OCI-M1 (cell line): ENCODE data around the gene CYLD.

Source experiments
- DNase-seq: peaks from one replicate; lab custom pipeline; 2025; lab: John Stamatoyannopoulos, UW

Gene CYLD

DNA sequence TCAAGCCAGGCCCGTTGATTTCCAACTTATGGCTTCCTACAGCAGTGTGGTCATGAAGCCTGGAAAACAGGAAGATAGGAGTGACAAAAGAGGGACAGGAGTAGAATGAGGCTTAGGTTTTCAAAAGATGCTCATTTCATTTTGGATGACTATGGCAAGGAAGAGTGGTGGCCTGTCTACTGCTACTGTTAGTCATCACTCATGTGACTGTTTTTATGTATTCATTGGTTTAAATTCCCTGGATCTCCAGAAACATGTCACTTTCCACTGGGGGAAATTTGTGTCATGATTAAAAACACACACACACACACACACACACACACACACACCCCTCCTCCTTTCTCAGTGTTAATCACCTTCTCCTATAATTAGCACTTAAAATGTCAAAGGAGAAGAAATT, 1.1 kb upstream of the CYLD start:
- DNase-seq: no peak

DNA sequence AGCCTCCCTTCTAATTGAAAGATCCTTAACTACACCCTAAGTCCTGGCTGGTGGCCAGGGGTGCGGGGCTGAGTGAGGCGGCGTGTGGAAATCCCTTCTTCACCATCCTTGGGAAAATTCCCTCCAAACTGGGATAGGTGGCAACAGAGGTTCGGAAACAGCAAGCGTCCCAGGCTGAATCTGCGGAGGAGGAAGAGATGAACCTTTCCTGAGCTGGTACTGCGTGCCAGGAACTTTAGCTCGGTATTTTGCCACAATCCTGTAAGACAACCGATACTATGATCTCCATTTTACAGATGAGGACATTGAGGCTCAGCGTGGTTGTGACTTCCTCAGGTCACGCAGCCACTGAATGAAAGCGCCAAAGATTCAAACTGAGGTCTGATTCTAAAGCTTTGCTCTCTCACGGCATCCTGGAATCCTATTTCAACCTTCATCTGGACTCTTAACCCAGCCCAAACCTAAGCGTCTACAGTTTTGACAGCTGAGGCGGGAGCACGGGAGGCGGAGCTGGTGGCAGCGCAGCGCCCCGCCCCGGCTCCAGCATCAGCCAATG, 583 bp upstream of the CYLD start:
- peak; percentile 48 for DNase-seq

DNA sequence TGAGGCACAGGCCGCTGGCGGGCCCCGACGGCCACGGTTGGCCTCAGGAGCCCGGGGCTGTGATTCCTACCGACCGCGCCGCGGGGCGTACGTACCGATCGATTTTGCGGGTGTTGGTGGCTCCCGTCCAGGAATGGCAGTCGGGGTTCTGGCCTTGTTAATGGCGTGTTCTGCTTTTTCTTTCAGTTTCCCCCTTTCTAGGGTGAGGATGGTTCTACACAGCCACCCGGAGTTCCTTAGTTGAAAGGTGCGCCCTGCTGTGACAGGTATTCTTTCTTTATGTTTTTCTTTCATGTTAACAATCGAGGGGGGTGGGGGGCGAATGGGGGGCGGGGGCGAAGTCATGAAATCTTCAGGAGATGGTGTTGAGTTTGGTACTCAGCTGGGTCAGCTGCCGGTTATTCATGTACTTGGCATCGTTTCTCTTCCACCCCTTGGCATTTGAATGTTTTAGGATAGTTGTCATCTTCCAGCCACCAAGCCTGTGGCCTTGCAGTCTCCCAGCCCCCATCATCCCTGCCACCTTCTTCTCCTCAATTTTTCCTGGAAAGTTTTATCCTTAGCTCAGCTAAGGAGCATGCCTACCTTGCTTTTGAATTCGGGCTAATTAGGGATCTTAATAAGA, 802 bp downstream of the CYLD start:
- DNase-seq: peak; percentile 18

DNA sequence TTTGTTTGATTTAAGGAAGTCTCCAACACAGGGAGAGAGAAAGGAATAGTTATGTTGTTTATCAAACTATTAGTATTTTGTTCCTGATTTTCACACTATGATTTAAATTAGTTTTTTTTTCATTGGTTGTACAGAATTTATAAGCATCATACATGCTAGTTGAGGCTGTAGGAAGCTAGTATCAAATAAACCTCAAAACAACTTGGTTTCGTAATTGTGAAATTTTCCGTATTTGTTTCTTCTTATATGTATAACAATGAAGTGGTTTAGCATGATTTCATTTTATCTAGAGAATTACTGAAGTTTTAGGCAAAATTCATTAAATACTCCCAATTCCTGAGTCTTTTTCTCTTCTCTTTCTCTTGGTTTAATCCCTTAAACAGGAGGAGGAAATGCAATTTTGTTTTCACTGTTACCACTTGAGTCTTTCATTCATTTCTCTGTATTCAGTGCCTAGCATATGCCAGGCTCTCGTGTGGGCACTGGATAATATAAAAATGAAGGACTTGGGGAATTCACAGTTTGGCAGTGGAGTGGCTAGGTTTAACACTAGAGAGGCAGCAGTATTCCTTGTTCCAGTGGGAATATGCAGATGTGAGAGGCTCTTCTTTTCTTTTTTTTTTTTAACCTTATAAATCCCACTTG, 1.8 kb downstream of the CYLD start:
- no peak for DNase-seq

DNA sequence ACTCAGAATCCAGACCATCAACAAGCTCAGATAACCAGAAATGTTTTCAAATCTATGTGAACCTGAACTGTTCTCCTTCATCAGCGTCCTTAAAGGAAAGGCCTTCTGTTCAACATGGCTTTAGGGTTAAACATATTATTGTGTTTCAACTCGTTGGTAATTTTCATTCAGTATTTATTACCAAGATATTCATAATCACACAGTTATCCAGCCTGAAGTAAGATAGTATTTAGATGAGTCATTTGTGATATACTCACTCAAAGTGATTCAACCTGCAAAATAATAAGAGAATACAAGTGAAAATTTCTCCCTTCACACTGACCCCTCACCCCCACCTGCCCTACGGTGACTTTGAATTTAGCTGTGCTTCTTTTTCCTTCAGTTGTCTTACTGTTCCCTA, 3.0 kb downstream of the CYLD start:
- DNase-seq: peak; percentile 21

DNA sequence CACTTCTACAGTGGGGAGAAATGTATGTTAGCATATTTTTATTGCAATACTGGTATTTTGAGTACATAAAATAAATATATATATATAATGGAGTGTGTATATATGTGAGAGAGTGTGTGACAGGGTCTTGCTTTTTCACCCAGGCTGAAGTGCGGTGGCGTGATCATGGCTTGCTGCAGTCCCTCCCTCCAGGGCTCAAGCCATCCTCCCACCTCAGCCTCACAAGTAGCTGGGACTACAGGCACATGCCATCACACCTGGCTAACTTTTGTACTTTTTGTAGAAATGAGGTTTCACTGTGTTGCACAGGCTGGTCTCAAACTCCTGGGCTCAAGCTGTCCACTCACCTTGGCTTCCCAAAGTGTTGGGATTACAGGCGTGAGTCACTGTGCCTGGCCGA, 4.1 kb downstream of the CYLD start:
- DNase-seq: no peak

DNA sequence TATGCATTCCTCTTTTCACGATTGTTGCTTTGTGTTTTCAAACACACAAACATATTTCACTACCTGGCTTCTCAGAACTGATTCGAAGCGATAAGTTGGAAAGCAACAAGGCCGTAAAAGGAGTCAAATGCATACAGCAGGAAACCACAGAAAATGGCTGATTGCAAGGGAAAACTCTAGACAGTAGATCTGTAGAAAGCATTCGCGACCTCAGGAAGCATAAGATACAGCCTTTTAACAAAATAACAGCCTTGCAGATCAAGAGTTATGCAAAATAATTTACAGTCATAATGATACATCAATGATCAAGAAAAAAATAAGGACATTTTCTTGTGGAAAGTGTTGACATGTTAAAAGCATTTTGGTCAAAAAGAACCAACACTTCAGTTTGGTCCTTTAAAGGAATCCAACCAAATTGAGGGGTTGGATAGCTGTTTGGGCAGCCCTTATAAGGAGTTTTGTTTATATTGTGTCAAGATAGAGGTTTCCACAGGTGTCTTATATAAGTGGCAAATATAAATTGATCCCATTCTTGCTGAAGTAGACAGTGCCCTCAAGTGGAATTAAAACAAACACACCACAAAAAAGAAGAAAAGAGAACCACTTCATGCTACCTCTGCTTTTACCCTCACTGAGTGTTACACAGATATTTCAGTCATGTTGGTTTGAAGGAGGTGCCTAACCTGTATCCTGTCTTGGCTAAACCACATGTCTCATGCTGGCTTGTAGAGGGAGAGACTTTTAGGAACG, 5.5 kb downstream of the CYLD start:
- peak; percentile 82 for DNase-seq

DNA sequence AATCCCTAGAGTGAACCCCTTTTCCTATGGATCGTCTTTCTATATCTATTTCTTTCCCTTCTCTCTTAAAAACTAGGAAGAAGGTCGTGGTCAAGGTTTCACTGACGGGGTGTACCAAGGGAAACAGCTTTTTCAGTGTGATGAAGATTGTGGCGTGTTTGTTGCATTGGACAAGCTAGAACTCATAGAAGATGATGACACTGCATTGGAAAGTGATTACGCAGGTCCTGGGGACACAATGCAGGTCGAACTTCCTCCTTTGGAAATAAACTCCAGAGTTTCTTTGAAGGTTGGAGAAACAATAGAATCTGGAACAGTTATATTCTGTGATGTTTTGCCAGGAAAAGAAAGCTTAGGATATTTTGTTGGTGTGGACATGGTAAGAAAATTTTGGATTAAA, 9.6 kb downstream of the CYLD start:
- no peak for DNase-seq

DNA sequence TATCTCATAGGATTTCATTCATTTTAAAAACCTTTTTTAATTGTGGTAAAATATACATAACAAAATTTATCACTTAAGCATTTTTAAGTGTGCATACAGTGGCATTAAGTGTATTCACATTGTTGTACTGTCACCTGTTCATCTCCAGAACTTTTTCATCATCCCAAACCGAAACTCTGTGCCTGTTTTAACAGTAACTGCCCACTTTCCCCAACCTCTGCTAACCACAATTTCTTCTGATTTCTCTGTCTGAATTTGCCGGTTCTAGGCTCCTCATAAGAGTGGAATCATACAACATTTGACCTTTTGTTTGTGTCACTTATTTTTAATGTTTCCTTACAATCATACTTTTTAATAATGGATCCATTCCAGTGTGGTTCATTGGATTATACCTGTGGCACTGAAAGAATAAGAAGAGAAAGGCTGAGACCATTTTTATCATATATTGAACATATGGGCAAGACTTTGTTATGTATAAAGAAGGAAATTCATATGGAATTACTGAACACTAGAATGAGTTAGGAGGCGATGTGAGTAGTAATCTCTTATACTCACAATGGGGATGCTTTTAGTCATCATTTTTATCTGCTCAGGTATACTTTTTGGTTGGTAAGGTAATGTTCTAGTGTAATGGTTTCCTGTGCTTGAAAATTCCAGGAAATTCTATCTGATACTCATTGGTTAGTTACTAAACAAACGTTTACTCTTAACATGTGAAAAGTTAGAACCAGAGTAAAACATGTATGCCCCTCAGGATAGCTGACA, 10.8 kb downstream of the CYLD start:
- DNase-seq: no peak

DNA sequence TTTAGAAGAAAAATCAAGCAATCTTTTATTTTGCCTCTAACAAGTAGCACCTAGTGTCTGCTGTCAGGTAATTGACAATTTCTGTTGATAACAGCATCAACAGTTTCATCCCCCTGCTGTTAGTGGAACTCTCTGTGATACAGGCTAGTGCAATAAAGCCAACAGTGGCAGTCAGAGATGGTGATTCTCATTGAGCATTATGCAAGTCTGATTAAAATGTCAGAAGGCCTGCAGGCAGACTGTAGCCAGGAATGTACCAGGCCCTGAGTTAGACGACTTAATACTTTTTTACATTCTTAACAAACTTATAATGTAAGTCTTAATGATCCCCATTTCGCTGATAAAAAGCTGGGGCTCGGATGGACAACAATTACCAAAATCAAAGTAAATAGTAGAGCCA, 14.6 kb downstream of the CYLD start:
- DNase-seq: no peak

DNA sequence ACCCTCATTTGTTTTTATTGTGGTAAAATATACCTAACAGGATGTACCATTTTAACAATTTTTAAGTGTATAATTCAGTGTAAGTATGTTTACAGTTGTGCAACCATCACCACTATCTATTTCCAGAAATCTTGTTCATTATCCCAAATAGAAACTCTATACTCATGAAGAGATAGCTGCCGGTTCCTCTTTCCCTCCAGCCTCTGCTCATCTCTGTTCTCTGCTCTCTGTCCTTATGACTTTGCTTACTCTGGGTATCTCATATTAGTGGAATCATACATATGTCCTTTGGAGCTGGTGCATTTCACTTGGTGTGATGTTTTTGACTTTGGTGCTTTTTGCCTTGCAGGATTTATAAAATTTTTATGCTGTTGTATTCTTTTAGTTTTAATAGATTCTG, 19.4 kb downstream of the CYLD start:
- DNase-seq: peak; percentile 33

DNA sequence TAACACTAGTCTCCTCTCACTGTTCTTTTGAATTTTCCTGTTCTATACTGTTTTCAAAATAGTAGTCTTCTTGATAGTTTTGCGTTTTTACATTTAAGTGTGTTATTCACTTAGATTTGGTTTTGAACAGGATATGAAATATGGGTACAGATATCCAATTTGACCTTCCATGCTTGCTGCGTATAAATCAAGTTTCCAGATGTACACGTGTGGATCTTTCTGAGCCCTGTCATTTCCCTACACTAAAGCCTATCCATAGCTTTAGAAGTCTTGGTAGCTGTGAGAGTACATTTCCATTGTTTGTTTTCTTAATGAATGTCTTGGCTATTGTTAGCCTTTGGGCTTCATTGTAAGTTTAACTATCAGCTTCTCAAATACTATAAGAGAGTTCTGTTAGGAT, 20.4 kb downstream of the CYLD start:
- DNase-seq: no peak

DNA sequence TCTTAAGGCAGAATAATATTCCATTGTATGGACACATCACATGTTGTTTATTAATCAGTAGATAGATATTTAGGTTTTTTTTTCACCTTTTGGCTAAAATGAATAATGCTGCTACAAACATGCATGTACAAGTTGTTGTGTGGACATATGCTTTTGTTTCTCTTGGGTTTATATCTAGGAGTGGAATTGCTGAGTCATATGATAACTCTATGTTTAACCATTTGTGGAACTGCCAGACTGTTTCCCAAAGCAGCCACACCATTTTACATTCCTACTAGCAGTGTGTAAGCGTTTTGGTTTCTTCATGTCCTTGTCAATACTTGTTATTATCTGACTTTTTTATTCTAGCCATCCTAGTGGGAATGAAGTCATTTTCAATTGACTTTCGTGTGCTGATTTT, 21.3 kb downstream of the CYLD start:
- DNase-seq: peak; percentile 61

DNA sequence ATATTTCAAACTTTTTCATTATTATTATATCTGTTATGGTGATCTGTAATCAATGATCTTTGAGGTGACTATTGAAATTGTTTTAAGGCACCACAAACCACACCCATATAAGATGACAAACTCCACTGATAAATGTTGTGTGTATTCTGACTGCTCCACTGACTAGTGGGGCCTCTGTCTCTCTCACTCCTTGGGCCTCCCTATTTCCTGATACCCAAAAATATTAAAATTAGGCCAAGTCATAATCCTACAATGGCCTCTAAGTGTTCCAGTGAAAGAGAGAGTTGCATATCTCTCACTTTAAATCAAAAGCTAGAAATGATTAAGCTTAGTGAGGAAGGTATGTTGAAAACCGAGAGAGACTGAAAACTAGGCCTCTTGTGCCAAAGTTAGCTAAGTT, 23.4 kb downstream of the CYLD start:
- DNase-seq: no peak

DNA sequence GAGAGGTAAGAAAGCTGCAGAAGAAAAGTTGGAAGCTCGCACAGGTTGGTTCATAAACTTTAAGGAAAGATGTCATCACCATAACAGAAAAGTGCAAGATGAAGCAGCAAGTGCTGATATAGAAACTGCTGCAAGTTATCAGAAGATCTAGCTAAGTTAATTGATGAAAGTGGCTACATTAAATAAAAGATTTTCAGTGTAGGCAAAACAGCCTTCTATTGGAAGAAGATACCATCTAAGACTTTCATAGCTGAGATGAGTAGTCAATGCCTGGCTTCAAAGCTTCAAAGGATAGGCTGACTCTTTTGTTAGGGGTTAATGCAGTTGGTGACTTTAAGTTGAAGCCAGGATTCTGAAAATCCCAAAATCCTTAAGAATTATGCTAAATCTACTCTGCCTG, 24.0 kb downstream of the CYLD start:
- no peak for DNase-seq

DNA sequence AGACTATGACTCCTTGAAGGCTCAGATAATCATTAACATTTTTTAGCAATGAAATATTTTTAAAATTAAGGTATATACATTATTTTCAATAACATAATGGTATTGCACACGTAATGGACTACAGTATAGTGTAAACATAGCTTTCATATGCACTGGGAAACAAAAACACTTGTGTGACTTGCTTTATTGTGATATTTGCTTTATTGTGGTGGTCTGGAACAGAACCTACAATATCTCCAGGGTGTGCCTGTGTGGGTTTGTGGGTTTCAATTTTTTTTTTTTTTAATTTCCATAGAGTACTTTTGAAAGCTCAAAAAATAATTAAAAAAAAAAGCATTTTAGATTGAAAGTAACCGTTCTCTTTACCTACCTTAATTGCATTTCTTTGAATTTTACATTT, 25.3 kb downstream of the CYLD start:
- DNase-seq: no peak

DNA sequence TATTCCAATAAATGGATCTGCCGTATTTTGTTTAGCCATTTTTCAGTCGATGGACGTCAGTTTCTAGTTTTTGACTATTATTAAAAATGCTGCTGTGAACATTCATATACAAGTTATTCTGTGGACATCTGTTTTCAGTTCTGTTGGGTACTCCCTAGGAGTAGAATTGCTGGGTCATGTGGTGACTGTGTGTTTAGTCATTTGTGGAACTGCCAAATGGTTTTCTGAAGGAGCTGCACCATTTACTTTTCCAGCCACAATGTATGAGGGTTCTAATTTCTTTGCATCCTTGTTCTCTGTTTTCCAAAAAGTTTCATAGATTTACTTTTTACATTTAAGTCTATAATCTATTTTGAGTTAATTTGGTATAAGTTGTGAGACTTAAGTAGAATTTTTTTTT, 29.5 kb downstream of the CYLD start:
- no peak for DNase-seq

DNA sequence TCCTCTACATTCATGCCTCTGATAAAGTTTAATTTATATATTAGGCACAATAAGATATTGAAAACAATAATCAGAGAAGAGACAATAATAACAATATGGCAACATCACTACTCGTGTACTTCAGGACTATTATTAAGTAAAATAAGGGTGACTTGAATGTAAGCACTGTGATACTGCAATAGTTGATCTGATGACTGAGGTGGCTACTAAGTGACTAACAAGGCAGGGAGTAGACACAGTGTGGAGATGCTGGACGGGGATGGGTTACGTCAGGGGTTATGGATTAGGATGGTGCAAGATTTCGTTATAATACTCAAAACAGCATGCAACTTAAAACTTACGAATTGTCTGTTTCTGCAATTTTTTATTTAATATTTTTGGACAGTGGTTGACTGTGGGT, 32.5 kb downstream of the CYLD start:
- no peak for DNase-seq

DNA sequence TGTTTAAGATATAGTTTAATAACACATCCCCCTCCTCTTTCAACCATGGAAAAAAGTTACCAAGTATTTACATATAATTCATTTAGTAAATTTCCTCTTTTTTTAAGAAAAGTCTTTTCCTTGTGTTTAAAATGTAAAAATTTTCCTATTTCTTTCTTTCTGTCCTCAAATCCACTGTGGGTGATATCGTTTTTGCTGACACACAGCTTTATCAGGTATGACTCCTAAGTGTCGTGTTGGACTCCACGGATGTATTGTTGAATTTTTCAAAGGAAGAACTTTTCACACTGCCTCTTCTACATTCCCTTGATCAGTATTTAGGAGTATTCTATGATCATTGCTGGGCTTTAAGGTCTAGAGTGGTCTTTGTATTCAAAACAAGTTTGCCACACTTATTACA, 33.1 kb downstream of the CYLD start:
- DNase-seq: no peak

DNA sequence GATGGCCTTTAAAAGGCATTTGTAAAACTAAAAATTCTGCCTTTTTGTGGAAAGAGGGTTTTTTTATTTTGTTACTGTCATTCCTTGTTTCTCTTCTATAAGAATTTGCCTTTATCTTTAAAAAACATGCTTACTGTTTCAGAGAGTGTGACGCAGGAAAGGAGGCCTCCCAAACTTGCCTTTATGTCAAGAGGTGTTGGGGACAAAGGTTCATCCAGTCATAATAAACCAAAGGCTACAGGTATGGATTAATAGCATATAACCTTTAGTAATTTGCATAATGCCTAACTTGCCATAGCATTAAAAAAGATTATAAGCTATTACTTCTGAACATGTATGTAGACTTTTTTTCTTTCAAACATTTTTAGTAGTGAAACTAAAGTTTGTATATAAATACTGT, 34.2 kb downstream of the CYLD start:
- peak; percentile 3 for DNase-seq

DNA sequence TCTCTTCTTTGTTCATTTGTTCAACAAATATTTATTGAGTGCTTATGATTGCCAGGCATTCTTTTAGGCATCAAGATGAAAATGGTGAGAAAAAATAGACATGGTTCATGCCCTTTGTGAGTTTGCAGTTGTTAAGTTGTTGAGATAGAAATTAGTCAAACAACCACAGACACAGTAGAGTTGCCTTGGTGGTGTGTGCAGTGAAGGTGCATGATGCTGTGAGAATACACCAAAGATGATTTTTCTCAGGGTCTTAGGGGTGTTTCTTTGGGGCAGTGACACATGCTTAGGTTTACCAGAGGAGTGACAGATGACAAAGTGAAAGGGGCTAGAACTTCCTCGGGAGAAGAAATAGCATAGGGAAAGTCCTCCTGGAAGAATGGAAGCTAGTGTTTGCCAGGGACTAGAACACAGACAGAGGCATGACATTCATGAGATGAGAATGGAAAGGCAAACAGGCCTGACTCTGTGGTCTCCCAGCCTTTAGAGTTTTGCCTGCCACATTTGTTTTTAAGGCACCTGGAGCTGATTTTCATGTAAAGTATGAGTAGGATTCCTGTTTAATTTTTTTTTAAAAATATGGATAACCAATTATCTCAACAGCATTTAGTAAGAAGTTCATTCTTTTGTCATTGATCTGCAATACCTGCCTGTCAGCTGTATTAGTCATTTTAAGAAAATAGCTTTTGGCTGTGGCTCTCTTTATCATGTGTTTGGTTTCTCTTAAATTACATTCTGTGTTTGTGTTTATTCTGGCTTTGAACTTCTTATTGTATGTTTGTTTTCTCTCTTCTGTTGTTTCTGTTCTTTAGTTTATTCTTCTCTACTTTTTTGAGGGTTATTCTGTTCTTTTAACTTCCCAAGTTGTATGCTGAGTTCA, 36.6 kb downstream of the CYLD start:
- no peak for DNase-seq

DNA sequence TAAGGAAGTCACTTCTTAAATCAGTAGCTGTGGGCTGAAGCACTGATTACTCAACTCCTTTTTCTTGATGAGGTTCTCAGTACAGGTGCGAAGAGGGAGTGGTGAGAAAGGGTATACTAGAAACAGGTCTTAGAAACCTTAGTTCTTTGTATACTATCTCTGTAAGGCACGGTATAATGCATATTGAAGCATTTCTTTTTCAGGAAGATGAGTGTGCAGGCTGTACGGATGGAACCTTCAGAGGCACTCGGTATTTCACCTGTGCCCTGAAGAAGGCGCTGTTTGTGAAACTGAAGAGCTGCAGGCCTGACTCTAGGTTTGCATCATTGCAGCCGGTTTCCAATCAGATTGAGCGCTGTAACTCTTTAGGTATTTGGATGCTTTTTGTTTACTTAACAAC, 39.2 kb downstream of the CYLD start:
- no peak for DNase-seq
